DMS114 treated with DMSO at 0.1 percent for 48 hours (cell line): ENCODE data around the gene PDE4D.

Experiments
- DNase-seq: peaks from one replicate; lab custom pipeline; 2025; ENCODE audit not compliant: unreplicated experiment; lab: John Stamatoyannopoulos, UW

PDE4D gene

GRCh38 chr5:59241552-59241951 lies 652.0 kb downstream of the PDE4D start:
- no peak for DNase-seq

DNA sequence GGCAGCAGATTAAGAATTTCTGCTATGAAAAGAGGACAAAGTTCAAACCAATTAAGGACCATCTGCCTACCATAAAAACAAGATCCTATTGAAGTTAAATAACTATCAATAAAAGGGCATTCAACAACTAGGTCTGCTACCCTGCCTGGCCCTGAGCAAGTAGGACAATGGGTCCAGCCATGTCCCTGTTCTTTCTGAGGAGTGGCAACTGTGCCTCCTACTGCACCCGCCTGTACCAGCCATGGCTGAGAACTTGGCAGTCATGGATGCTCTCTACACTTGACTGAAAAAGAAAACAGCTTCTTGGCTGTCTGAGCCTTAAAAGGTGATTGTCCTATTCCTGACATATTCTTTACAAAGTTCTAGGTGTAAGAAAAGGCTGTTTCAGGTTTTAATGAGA lies 652.4 kb downstream of the PDE4D start:
- DNase-seq: no peak

DNA sequence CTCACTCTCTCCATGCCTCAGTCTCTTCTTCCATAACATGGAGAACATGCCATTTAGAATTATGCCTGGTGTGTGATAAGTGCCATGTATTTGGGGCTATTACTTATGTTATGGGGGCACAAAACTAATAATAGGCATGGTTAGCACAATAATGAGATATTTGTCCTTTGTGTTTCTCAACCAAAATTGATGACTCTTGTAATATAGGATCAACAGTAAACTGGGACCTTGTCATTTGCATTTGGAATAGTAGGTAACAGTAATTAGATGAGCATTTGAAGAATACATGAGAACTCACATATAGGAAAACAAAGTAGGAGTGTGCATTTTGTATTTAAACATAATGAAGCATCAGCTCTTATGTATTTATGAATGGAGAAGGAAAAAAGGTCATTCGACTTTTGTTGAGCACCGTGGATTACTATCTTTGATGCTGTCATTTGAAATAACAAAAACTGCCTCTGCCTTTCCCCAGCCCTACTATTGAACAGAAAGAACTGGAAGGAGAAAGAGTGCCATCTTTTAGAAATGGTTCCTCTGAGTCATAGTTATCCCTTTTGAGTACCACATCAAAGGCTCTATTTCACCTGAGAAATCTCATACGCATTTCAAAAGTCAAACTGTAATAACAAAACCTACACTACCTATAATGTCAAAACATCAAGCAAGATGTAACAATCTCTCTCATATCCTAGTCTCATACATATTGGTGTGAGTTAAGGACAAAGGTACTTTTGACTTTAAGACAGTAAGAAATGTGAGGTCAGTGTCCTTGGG lies 655.2 kb downstream of the PDE4D start:
- DNase-seq: no peak

DNA sequence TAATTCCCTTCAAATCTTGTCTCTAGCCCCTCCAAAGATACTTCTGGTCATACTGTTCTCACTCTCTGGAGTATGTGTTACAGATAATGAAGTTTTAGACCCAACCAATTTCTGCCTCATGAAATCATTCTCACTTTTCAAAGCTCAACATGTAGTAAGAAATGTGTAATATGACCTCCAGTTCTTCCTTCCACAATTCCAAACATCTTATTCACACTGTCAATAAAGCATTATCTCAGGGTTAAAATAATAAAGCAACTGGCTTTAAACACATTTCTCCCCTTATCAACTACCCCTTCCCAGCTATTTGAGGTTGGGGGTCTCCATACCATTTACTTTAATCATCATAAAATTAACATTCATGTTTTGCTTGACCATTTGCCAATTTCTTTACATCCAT lies 656.5 kb downstream of the PDE4D start:
- no peak for DNase-seq

GRCh38 chr5:59236448-59236847 lies 657.1 kb downstream of the PDE4D start:
- no peak for DNase-seq

GRCh38 chr5:59234236-59234635 lies 659.3 kb downstream of the PDE4D start:
- DNase-seq: no peak

- no peak for DNase-seq
These were observed 662.1 kb downstream of the PDE4D start for GRCh38 chr5:59231221-59231931.

DNA sequence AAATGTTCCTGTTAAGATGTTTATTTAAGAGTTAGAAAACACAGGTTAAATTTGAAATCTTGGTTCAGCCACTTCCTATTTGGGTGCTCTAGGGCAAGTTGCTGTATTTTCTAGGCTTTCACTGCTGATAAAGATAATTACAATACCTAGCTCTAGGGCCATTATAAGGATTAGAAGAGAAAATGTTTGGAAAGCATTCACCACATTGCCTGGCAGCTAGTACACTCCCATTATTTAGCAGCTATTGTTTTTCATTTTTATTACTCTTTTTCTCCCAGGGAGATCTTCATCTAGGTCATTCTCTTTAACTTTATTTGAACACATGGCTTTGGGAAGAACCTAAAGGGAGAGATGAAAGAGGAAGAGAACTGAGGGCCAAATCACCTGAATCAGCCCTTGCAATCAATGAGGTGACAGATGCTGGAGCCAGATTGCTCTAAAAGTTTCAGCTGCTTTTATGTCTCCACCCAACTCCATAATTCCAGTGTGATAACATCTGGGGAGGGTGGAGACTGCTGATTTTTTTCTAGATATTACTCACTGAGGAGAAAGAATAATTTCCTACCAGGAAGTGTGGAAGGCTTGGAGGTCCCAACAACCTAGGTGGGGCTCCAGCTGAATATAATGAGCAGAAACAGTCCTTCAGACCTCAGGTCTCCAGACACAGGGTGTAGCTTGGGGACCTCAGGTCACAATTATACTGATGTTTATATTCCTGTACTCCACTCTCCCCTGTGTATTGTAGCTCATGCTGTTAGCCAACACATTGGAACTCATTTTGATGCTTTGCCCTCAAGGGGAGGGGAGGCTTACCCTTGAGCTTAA lies 670.6 kb downstream of the PDE4D start:
- DNase-seq: no peak

DNA sequence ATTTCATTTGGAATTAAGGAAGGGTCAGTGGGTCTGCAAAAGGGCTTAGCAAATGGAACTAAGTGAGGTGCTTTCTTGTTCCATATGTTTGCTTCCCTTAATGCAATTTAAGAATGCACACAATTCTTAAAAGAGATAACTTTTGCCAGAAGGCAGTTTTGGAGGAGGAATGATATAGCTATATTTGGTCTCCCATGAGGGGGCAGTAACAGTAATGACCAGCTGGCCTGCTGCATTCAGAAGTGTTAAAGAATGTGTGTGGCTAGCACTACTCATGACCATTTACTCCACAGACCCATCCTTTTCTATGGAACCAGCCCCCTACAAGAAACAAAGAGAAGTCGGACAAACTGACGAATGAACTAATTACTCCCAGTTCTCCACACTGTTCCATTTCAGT lies 671.8 kb downstream of the PDE4D start:
- DNase-seq: no peak

- no peak for DNase-seq
These were observed 675.0 kb downstream of the PDE4D start for GRCh38 chr5:59218424-59219045.

DNA sequence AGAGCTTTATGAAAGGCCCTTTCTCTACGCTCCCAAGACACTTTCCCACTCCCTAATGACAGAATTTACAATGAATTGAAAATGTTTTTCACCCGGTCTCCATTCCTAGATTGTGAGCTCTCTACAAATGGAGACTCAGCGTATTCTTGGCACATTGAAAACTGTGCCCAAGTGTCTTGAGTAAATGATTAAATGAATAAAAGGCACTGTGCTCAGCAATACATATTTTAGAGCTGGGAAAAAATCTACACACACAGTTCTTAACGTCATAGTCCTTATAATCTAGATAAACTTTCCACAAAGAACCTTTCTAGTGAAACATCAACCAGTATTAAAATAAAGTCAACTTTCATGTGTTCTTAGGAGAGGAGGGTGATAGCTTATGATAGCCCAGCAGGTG lies 676.7 kb downstream of the PDE4D start:
- no peak for DNase-seq

DNA sequence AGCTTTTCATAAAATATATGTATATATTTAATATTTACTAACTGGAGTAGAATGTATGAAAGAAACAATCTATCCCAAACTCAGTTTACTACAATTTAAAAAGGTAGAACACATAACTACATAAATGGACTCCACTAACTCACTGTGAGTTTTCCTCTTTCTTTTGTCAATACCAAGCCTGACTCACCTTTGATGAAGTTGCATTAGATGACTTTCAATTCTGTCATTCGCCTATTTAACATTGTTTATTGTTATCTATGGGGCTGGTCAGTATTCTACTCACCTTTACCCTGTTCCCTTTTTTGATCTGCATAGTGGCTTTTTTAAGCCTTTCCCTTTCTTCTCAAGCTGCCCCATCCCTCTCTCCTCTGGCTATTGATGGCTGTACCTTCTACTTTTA lies 680.9 kb downstream of the PDE4D start:
- no peak for DNase-seq

DNA sequence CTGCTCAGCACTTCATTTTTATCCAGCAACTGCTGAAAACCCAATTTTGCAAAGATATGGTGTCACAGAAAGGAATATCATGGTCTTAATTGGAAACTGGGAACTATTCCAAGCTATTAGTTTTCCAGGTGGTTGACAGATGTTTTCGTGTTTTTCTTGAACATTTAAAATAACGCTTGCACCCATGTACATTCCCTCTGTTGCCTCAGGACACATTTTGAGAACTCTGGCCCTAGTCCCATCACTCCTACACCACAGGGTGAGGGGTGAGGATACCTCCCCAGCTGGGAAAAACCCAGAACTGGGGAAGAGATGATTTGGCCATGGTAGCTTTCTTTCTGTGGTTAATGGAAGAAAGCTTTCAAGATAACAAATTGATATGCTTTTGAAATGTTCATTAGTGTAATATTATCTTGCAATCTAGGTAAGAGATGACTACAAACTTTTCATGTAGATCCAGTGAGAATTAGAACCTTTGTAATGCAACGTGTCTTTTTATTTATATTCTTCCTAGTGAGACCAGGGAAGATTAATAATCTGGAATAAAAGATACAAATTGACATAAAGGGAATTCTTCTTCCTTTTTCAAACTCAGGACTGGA lies 683.7 kb downstream of the PDE4D start:
- DNase-seq: no peak

DNA sequence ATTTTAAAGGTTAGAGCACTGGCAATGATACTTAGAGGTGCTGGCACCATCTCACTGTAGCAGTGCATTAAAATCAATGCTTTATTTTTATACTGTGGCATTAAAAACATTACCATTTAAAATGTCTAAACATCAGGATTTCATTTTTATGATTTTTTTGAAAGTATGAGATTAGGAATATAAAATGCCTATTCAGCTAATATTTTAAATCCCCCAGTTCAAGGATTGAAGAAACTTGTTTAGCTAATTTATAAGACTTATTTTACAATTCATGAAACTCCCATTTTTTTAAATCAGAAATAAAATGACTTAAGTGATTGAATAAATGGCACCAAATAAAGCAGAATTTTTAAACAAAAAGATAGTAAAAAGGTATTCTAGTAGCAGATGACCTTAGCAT lies 685.1 kb downstream of the PDE4D start:
- no peak for DNase-seq

DNA sequence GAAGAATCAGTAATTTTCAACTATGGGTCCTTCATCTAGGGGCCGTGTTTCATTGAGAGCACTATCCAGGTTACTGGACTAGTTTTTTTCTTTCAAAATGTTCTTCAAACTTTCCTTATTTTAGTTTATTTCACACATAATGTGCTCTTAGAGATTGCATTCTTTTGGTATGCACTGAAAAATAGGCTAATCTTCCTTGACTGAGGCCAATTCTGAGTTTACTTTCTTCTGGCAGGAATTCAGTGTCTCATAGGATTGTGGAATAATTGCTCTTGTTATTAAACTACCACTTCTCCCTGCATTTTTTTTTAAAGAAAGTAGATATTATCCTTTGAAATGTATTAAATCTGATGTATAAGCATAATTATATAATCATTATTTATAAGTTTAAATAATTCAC lies 686.1 kb downstream of the PDE4D start:
- no peak for DNase-seq

DNA sequence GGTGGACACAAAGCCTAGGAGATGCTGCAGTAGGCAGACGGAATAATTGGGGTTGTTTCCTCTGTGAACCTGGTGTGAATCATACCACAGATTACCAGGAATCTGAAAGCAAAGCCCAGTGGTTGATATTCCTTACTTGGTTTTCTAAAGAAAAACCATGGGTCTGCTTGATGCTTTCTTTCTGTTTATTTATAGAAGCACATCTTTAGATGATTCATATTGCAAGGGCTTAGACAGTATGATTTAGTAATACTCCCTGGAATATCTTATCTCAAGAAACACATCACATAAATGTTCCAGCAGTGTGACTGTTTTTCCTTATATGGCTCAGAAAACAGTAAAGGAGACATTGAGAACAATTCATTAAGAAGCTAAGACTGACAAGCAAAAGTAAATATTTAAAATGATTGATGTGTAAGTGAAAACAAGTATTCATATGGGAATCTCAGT lies 687.4 kb downstream of the PDE4D start:
- DNase-seq: no peak

GRCh38 chr5:59204114-59204897 lies 689.2 kb downstream of the PDE4D start:
- no peak for DNase-seq

- no peak for DNase-seq
These were observed 693.7 kb downstream of the PDE4D start for GRCh38 chr5:59199868-59200267.

- DNase-seq: no peak
These were observed 694.7 kb downstream of the PDE4D start for GRCh38 chr5:59198832-59199231.

DNA sequence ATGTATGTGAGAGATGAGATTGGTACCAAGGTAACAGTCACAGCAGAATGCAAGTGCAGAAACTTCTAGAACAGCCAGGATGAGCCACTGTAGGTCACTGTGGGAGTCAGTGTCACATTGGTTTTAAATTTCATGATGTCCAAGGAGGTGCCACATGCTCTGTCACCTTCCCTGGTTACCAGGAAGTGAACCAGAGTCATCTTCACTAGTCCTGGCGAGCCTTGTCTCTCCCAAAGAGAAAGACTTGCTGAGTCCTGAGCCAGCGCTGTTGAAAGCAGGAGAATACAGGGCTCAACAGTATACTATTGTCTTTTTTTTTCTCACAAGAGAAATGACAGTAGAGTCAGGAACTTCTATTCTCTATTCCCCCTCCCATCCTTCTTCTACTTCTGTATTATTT lies 695.2 kb downstream of the PDE4D start:
- DNase-seq: no peak
